GM12878 (cell line): ENCODE measurements around the gene LEKR1. TPM values are rescaled to one million over a fixed set of nuclear protein-coding genes. Genes with fewer than 3 reads are reported as not detected.

ENCODE experiments used
- ATAC-seq: fragments of 200-7000 bp; cut with Tn5 transposase; 3 replicates; pipeline ENCODE4 v1.9.1; 2020; ENCODE audit warnings: mild to moderate bottlenecking, moderate library complexity
- BruUV-seq: library from RNA; stranded (reverse); fragments of 400-500 nt; replicated peaks from 2 replicates; lab custom pipeline; 2021; lab: Mats Ljungman, UMichigan
- CTCF ChIA-PET: fragments of 300-600 bp; sonication (Branson Sonifier 250); formaldehyde crosslinking; extraction: SDS; loops from one replicate; lab custom pipeline; 2021; ENCODE audit warnings: inconsistent platforms; lab: Yijun Ruan, JAX
- POLR2A ChIA-PET: fragments of 350-600 bp; formaldehyde crosslinking; extraction: SDS; loops from one replicate; lab custom pipeline; 2021; ENCODE audit warnings: inconsistent platforms; lab: Charles Lee
- RAD21 ChIA-PET: fragments of 300-600 bp; sonication (Branson Sonifier 250); formaldehyde crosslinking; loops from one replicate; lab custom pipeline; 2023; ENCODE audit warnings: antibody characterized with exemption; ENCODE audit not compliant: unreplicated experiment; lab: Charles Lee
- SMC1A ChIA-PET: fragments of 300-600 bp; sonication (Branson Sonifier 250); formaldehyde crosslinking; loops from one replicate; lab custom pipeline; 2023; ENCODE audit not compliant: unreplicated experiment, uncharacterized antibody; lab: Charles Lee
- DNase-seq: peaks from one replicate; pipeline ENCODE4 v3.0.0-alpha.2; 2011; ENCODE audit warnings: low read depth, low spot score
- FAIRE-seq: peaks from 3 replicates; lab custom pipeline; 2011; peaks lifted over from hg19 to GRCh38; lab: Jason Lieb, UNC
- H2AFZ ChIP-seq: 2 replicates; pipeline ENCODE4 v1.6.0; 2011; ENCODE audit warnings: low read depth, low read length, control low read depth; ENCODE audit not compliant: control insufficient read depth
- H3K27ac ChIP-seq: 2 replicates; pipeline ENCODE4 v1.5.1; 2011; ENCODE audit warnings: control low read depth; ENCODE audit not compliant: control insufficient read depth, insufficient read depth
- H3K27me3 ChIP-seq, 2 experiments: replicated peaks in 1 of 2; 2 replicates each; pipeline versions ENCODE4 v1.6.0 to v1.6.1; 2011; ENCODE audit warnings: low read length in 1 of 2; ENCODE audit not compliant: control insufficient read depth in 2 of 2, insufficient read depth in 2 of 2
- H3K36me3 ChIP-seq, 2 experiments: 2 replicates each; pipeline ENCODE4 v1.5.1; 2011; ENCODE audit warnings: low read length in 1 of 2; ENCODE audit not compliant: control insufficient read depth in 2 of 2, insufficient read depth in 2 of 2
- H3K4me1 ChIP-seq: 2 replicates; pipeline ENCODE4 v1.6.1; 2011; ENCODE audit warnings: mild to moderate bottlenecking, low read length, moderate library complexity, mixed read lengths; ENCODE audit not compliant: control insufficient read depth, insufficient read depth
- H3K4me2 ChIP-seq: 2 replicates; pipeline ENCODE4 v1.6.0; 2011; ENCODE audit warnings: control low read depth; ENCODE audit not compliant: control insufficient read depth, insufficient read depth
- H3K4me3 ChIP-seq: fragments of 200-600 bp; sonication (generic); 2 replicates; pipeline ENCODE4 v1.5.1; 2016
- H3K79me2 ChIP-seq: 2 replicates; pipeline ENCODE4 v1.6.0; 2011; ENCODE audit warnings: low read length; ENCODE audit not compliant: control insufficient read depth, insufficient read depth
- H3K9ac ChIP-seq: 2 replicates; pipeline ENCODE4 v1.8.0; 2011; ENCODE audit warnings: low read length, control low read depth, mixed read lengths; ENCODE audit not compliant: control insufficient read depth, insufficient read depth
- H3K9me3 ChIP-seq: replicated peaks from 3 replicates; pipeline ENCODE4 v1.5.1; 2011; ENCODE audit warnings: mild to moderate bottlenecking, low read length; ENCODE audit not compliant: control insufficient read depth, insufficient read depth
- H4K20me1 ChIP-seq: 2 replicates; pipeline ENCODE4 v1.6.0; 2011; ENCODE audit not compliant: control insufficient read depth, insufficient read depth
- ATF7 ChIP-seq: fragments of 450-650 bp; IDR thresholded peaks from 2 replicates; pipeline ENCODE4 v1.6.1; 2016; ENCODE audit warnings: low read depth, mild to moderate bottlenecking
- BHLHE40 ChIP-seq, 2 experiments: fragments of 450-650 bp in 1 of 2; IDR thresholded peaks; 2 replicates each; pipeline ENCODE4 v1.6.1; 2011 to 2017; ENCODE audit warnings: low read depth in 2 of 2, borderline replicate concordance in 1 of 2, improper control_type of control experiment in 1 of 2, low read length in 1 of 2, mild to moderate bottlenecking in 1 of 2
- BRCA1 ChIP-seq: IDR thresholded peaks from 2 replicates; pipeline ENCODE4 v1.6.1; 2011; ENCODE audit warnings: low read depth, low read length, improper control_type of control experiment
- CHD1 ChIP-seq: IDR thresholded peaks from 2 replicates; pipeline ENCODE4 v1.6.1; 2012; ENCODE audit warnings: low read depth, low read length, improper control_type of control experiment
- CREM ChIP-seq: IDR thresholded peaks from 2 replicates; pipeline ENCODE4 v1.6.1; 2014; ENCODE audit warnings: antibody characterized with exemption, low read depth
- ETV6 ChIP-seq, 2 experiments: fragments of 450-650 bp in 1 of 2; IDR thresholded peaks in 1 of 2; conservative IDR thresholded peaks in 1 of 2; 2 replicates each; pipeline ENCODE4 v1.6.1; 2014; ENCODE audit warnings: antibody characterized with exemption in 1 of 2, borderline replicate concordance in 1 of 2, low read depth in 1 of 2, mild to moderate bottlenecking in 1 of 2, moderate library complexity in 1 of 2
- FOXM1 ChIP-seq: IDR thresholded peaks from 2 replicates; pipeline ENCODE4 v1.6.1; 2012; ENCODE audit warnings: low read depth, mild to moderate bottlenecking, inconsistent platforms, low read length, moderate library complexity
- GABPA ChIP-seq: IDR thresholded peaks from 2 replicates; pipeline ENCODE4 v1.6.1; 2014; ENCODE audit warnings: antibody characterized with exemption, low read depth, mild to moderate bottlenecking, inconsistent platforms
- HDAC2 ChIP-seq: fragments of 200-600 bp; sonication (generic); IDR thresholded peaks from 2 replicates; pipeline ENCODE4 v1.6.1; 2017
- HDAC6 ChIP-seq: fragments of 200-600 bp; sonication (generic); IDR thresholded peaks from one replicate; pipeline ENCODE4 v1.8.0; 2017; ENCODE audit warnings: antibody characterized with exemption; ENCODE audit not compliant: unreplicated experiment
- IKZF2 ChIP-seq, 2 experiments: fragments of 450-650 bp; IDR thresholded peaks; 2 replicates each; pipeline ENCODE4 v1.6.1; 2017; ENCODE audit warnings: mild to moderate bottlenecking in 2 of 2, moderate library complexity in 2 of 2
- MLLT1 ChIP-seq: fragments of 450-650 bp; IDR thresholded peaks from 2 replicates; pipeline ENCODE4 v1.6.1; 2016; ENCODE audit warnings: mild to moderate bottlenecking
- NFIC ChIP-seq: IDR thresholded peaks from 2 replicates; pipeline ENCODE4 v1.6.1; 2012; ENCODE audit warnings: low read depth, mild to moderate bottlenecking, inconsistent platforms, low read length, moderate library complexity
- NRF1 ChIP-seq: conservative IDR thresholded peaks from 2 replicates; pipeline ENCODE4 v1.6.1; 2011; ENCODE audit warnings: mild to moderate bottlenecking, low read depth, low read length, improper control_type of control experiment
- POLR2AphosphoS5 ChIP-seq: IDR thresholded peaks from 2 replicates; pipeline ENCODE4 v1.6.1; 2011; ENCODE audit warnings: mild to moderate bottlenecking, low read length, inconsistent platforms
- RELB ChIP-seq: fragments of 450-650 bp; IDR thresholded peaks from 2 replicates; pipeline ENCODE4 v1.6.1; 2017; ENCODE audit warnings: low read depth, mild to moderate bottlenecking, moderate library complexity
- SIN3A ChIP-seq: IDR thresholded peaks from 2 replicates; pipeline ENCODE4 v1.6.1; 2012; ENCODE audit warnings: low read depth, low read length, improper control_type of control experiment
- SMARCA5 ChIP-seq: fragments of 450-650 bp; IDR thresholded peaks from 2 replicates; pipeline ENCODE4 v1.6.1; 2017; ENCODE audit warnings: mild to moderate bottlenecking
- TBL1XR1 ChIP-seq: IDR thresholded peaks from 2 replicates; pipeline ENCODE4 v1.6.1; 2012; ENCODE audit warnings: low read depth, low read length, improper control_type of control experiment
- ZBED1 ChIP-seq: IDR thresholded peaks from 2 replicates; pipeline ENCODE4 v1.6.1; 2016; ENCODE audit warnings: borderline replicate concordance
- WGBS: methylation state at CpG from one replicate; pipeline ENCODE4 v1.1.6; 2016; ENCODE audit warnings: low lambda C conversion rate; ENCODE audit not compliant: insufficient replicate concordance, insufficient coverage; ENCODE audit errors: missing lambda C conversion rate; 5-methylcytosine and 5-hydroxymethylcytosine counted together
- in situ Hi-C: fragments of 300-500 bp; cut with MboI; formaldehyde crosslinking; loops from 9 replicates; pipeline ENCODE4 v1.14.3; 2018; ENCODE audit warnings: mixed read lengths
- intact Hi-C: fragments of 100-400 bp; cut with micrococcal nuclease; formaldehyde crosslinking; loops from one replicate; pipeline ENCODE4 v1.14.2; 2022; ENCODE audit not compliant: unreplicated experiment
- polyA plus RNA-seq, 11 experiments: library from polyadenylated mRNA; depleted of rRNA in 4 of 11; unstranded in 6 of 11; stranded (reverse) in 5 of 11; fragments of >200 nt; fragmentation: Nextera tagmentation in 4 of 11; fragmentation: Illumina TruSeq in 1 of 11; extraction: Ambion mirVana in 4 of 11; extraction: Trizol in 1 of 11; gene quantifications; 1 replicate in 1 of 11; 2 replicates in 10 of 11; pipeline versions ENCODE4 v1.2.1 to v1.2.3, GENCODE V29; 2011 to 2016; ENCODE audit warnings: inconsistent platforms in 2 of 11, missing spikeins in 2 of 11, low read depth in 1 of 11
- total RNA-seq, 4 experiments: library from RNA; depleted of rRNA in 3 of 4; stranded (reverse); fragments of >200 nt in 3 of 4; fragmentation: Illumina TruSeq in 1 of 4; extraction: Trizol in 1 of 4; gene quantifications; 2 replicates each; pipeline versions ENCODE4 v1.2.1 to v1.2.3, GENCODE V29; 2013 to 2021

Gene LEKR1
- total and polyA plus RNA-seq, 10 of the 15 experiments (the other 5 are each of a cell fraction or from before 2014, with no cell fraction given) = 0.48 to 3.2 (median 1.3) TPM

- Histone ChIP-seq H3K4me3 (no peak overlapping the region), H3K27me3 (no peaks in the 10 kb centered on the region), H3K9me3 (no peaks in the 10 kb centered on the region), H2AFZ (no peak overlapping the region), H3K79me2 (no peaks in the 10 kb centered on the region), H4K20me1 (no peaks in the 10 kb centered on the region), H3K4me2 (no peak overlapping the region), H3K27ac (no peak overlapping the region), H3K4me1 (no peaks in the 10 kb centered on the region), H3K9ac (no peak overlapping the region), H3K36me3 (no peaks in the 10 kb centered on the region)
- in situ Hi-C loops = no loop called here
- ChIA-PET SMC1A (interaction anchor here (0.7 kb wide), 1 partner anchor 10 kb away, joined by 3 read pairs; no protein-coding TSS in a partner anchor), CTCF (no interaction called here), POLR2A (no interaction called here), RAD21 (no interaction called here)
- DNase-seq (no peak), FAIRE-seq (no peak), ATAC-seq (no peak)
- no TSS peak for BruUV-seq
- intact Hi-C loops = no loop called here
- 98% methylated on average over 5 of the region's 5 CpGs for WGBS
- TF ChIP-seq HDAC2 (no peak), NRF1 (no peak), HDAC6 (no peak), RELB (no peak), IKZF2 (IDR thresholded peaks at IDR 0.05) (no peak), ZBED1 (no peak), BRCA1 (no peak), CREM (no peak), TBL1XR1 (no peak), ATF7 (no peak), SIN3A (no peak), POLR2AphosphoS5 (no peak), SMARCA5 (no peak), ETV6 (conservative IDR thresholded peaks at IDR 0.05 in 1 of 2, IDR thresholded peaks at IDR 0.05 in 1 of 2; ENCODE audit: borderline replicate concordance in 1 of 2, low read depth in 1 of 2) (no peak), GABPA (no peak), CHD1 (no peak), FOXM1 (no peak), MLLT1 (no peak), BHLHE40 (IDR thresholded peaks at IDR 0.05; ENCODE audit: borderline replicate concordance in 1 of 2, low read depth in 2 of 2, low read length in 1 of 2) (no peak), NFIC (no peak)
Measured at GRCh38 chr3:156782319-156782718, 43.8 kb upstream of the LEKR1 start.
